OCI-LY1 (cell line): ENCODE data around the gene DLL4.

Experiments
- EZH2 ChIP-seq: fragments of 200-600 bp; sonication (generic), shearing (Covaris generic); IDR thresholded peaks from 2 replicates; pipeline ENCODE4 v1.8.0; 2017; ENCODE audit warnings: borderline replicate concordance, mixed run types, mild to moderate bottlenecking, antibody characterized with exemption, low read length, moderate library complexity, mixed read lengths
- TF ChIP-seq, protein P1 (sequence below): fragments of 200-600 bp; sonication (generic), shearing (Covaris generic); IDR thresholded peaks from 2 replicates; pipeline ENCODE4 v1.5.1; 2017; ENCODE audit warnings: mild to moderate bottlenecking, antibody characterized with exemption, low read length, moderate library complexity, mixed read lengths

DNA sequence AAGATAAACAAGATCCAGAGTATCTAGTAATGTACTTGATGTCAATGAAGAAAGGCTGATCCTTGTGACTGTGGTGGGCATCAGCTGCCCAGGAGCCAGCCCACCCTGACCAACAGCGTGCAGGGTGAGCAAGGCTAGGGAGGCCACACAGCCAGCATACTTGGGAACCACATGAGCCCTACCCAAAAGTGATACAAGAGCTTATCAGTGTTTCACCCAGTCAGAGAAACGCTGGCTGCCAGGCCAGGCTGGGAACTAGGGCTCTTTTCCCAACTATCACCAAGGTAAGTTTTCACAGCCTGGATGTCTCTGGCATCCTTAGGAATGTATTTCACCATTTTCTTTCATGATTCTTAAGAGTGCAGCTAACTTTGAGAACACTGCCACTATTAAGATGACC, 49.0 kb downstream of the DLL4 start:
- TF ChIP-seq, protein P1, sequence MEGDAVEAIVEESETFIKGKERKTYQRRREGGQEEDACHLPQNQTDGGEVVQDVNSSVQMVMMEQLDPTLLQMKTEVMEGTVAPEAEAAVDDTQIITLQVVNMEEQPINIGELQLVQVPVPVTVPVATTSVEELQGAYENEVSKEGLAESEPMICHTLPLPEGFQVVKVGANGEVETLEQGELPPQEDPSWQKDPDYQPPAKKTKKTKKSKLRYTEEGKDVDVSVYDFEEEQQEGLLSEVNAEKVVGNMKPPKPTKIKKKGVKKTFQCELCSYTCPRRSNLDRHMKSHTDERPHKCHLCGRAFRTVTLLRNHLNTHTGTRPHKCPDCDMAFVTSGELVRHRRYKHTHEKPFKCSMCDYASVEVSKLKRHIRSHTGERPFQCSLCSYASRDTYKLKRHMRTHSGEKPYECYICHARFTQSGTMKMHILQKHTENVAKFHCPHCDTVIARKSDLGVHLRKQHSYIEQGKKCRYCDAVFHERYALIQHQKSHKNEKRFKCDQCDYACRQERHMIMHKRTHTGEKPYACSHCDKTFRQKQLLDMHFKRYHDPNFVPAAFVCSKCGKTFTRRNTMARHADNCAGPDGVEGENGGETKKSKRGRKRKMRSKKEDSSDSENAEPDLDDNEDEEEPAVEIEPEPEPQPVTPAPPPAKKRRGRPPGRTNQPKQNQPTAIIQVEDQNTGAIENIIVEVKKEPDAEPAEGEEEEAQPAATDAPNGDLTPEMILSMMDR = no peak
- TF ChIP-seq EZH2 = no peak
